Inflammatory macrophage treated with lipopolysaccharide for 1 hour (primary cell): ENCODE data around the gene WBP2.

Experiments
- DNase-seq, 2 donors: peaks; one replicate each; pipeline ENCODE4 v3.0.0-alpha.2; 2020 to 2022

WBP2 gene

GRCh38 chr17:75843577-75844529 is 11.3 kb downstream of the WBP2 start, which contains the start of gene UNC13D:
Gene UNC13D (minus strand): TSS chr17:75844404. CDS start chr17:75844337, 67 bp downstream.
- DNase-seq: peak; percentile 78 to 80

- DNase-seq: no peak
These were observed 12.1 kb downstream of the WBP2 start for GRCh38 chr17:75842963-75843576.

GRCh38 chr17:75842411-75842810 is 12.7 kb downstream of the WBP2 start:
- DNase-seq: no peak

GRCh38 chr17:75840799-75841164 is 14.4 kb downstream of the WBP2 start:
- DNase-seq: no peak

- DNase-seq: no peak
These were observed 15.0 kb downstream of the WBP2 start for GRCh38 chr17:75839942-75840798.

GRCh38 chr17:75838410-75838809 is 16.7 kb downstream of the WBP2 start:
- DNase-seq: no peak

- DNase-seq: no peak
These were observed 17.2 kb downstream of the WBP2 start for GRCh38 chr17:75837899-75838298.

GRCh38 chr17:75836605-75837004 is 18.5 kb downstream of the WBP2 start:
- DNase-seq: no peak

GRCh38 chr17:75835654-75835987 is 19.5 kb downstream of the WBP2 start:
- DNase-seq: no peak

GRCh38 chr17:75834928-75835653 is 20.0 kb downstream of the WBP2 start:
- no peak for DNase-seq

GRCh38 chr17:75834279-75834920 is 20.7 kb downstream of the WBP2 start:
- no peak for DNase-seq

- no peak for DNase-seq
These were observed 22.3 kb downstream of the WBP2 start for GRCh38 chr17:75832652-75833400.

- DNase-seq: peak; percentile 77 to 82
These were observed 22.9 kb downstream of the WBP2 start for GRCh38 chr17:75832164-75832651.

- DNase-seq: no peak
These were observed 24.0 kb downstream of the WBP2 start for GRCh38 chr17:75831032-75831571.

GRCh38 chr17:75830164-75831031 is 24.7 kb downstream of the WBP2 start:
- no peak for DNase-seq

- DNase-seq: no peak
These were observed 25.4 kb downstream of the WBP2 start for GRCh38 chr17:75829747-75830146.

GRCh38 chr17:75828741-75829140 is 26.4 kb downstream of the WBP2 start:
- no peak for DNase-seq

GRCh38 chr17:75828076-75828400 is 27.1 kb downstream of the WBP2 start:
- no peak for DNase-seq

GRCh38 chr17:75827308-75828075 is 27.6 kb downstream of the WBP2 start:
- DNase-seq: peak in 1 of 2 donors; percentile 32
